ENCODE results near the gene DMD.

The DMD gene

DNA sequence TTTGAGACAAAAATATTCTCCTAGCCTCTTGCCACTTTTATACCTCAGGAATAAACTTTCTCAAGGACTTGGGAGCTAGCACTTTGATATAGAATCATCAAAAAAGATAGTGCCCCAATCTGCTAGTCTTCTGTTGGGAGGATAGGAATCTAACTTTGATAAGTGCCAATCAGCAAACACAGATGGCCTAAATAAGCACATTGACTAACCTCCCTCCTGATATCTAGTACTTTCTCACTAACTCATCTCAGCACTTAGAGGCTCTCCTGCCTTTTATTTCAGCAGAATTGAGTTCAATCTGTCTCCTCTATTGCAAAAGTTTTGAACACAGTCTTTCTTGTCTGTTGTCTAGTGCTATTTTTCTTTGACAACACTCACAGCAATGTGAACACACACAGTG lies 1341.1 kb downstream of the DMD start:
- H3K27ac ChIP-seq (ENCODE audit: low read depth, low read length), result no peak overlapping the region
- H3K36me3 ChIP-seq (ENCODE audit: insufficient read depth, low read length), result no peaks in the 10 kb centered on the region
- no peak overlapping the region for H2AFZ ChIP-seq (ENCODE audit: low read length, unreplicated experiment)
- H3K79me2 ChIP-seq (ENCODE audit: control insufficient read depth, insufficient read depth, low read length, unreplicated experiment), result no peaks in the 10 kb centered on the region
- H3K27me3 ChIP-seq (ENCODE audit: insufficient read depth, low read length), result no peaks in the 10 kb centered on the region
- H3K4me1 ChIP-seq (ENCODE audit: control insufficient read depth, insufficient read depth, low read length, unreplicated experiment), result no peaks in the 10 kb centered on the region
- no peak overlapping the region for H3K4me3 ChIP-seq (ENCODE audit: low read depth, low read length)

GRCh38 chrX:31860686-31861085 lies 1350.7 kb downstream of the DMD start:
- H3K27ac ChIP-seq (ENCODE audit: low read depth, low read length), result no peak overlapping the region
- H3K4me3 ChIP-seq (ENCODE audit: low read depth, low read length), result no peak overlapping the region
- H3K79me2 ChIP-seq (ENCODE audit: control insufficient read depth, insufficient read depth, low read length, unreplicated experiment), result no peaks in the 10 kb centered on the region
- no peaks in the 10 kb centered on the region for H3K4me1 ChIP-seq (ENCODE audit: control insufficient read depth, insufficient read depth, low read length, unreplicated experiment)
- H3K27me3 ChIP-seq (ENCODE audit: insufficient read depth, low read length), result no peaks in the 10 kb centered on the region
- no peak overlapping the region for H2AFZ ChIP-seq (ENCODE audit: low read length, unreplicated experiment)
- no peaks in the 10 kb centered on the region for H3K36me3 ChIP-seq (ENCODE audit: insufficient read depth, low read length)

GRCh38 chrX:31858915-31859314 lies 1352.4 kb downstream of the DMD start:
- Histone ChIP-seq H3K27ac (ENCODE audit: low read depth, low read length) (no peak overlapping the region), H3K27me3 (ENCODE audit: insufficient read depth, low read length) (no peaks in the 10 kb centered on the region), H3K4me3 (ENCODE audit: low read depth, low read length) (no peak overlapping the region), H3K36me3 (ENCODE audit: insufficient read depth, low read length) (no peaks in the 10 kb centered on the region), H2AFZ (ENCODE audit: low read length, unreplicated experiment) (no peak overlapping the region), H3K79me2 (ENCODE audit: control insufficient read depth, insufficient read depth, low read length, unreplicated experiment) (no peaks in the 10 kb centered on the region), H3K4me1 (ENCODE audit: control insufficient read depth, insufficient read depth, low read length, unreplicated experiment) (no peaks in the 10 kb centered on the region)

GRCh38 chrX:31854716-31855115 lies 1356.6 kb downstream of the DMD start:
- H3K36me3 ChIP-seq (ENCODE audit: insufficient read depth, low read length), result no peaks in the 10 kb centered on the region
- H3K4me1 ChIP-seq (ENCODE audit: control insufficient read depth, insufficient read depth, low read length, unreplicated experiment), result no peaks in the 10 kb centered on the region
- no peaks in the 10 kb centered on the region for H3K79me2 ChIP-seq (ENCODE audit: control insufficient read depth, insufficient read depth, low read length, unreplicated experiment)
- no peak overlapping the region for H3K4me3 ChIP-seq (ENCODE audit: low read depth, low read length)
- H3K27me3 ChIP-seq (ENCODE audit: insufficient read depth, low read length), result no peaks in the 10 kb centered on the region
- no peak overlapping the region for H3K27ac ChIP-seq (ENCODE audit: low read depth, low read length)
- no peak overlapping the region for H2AFZ ChIP-seq (ENCODE audit: low read length, unreplicated experiment)

DNA sequence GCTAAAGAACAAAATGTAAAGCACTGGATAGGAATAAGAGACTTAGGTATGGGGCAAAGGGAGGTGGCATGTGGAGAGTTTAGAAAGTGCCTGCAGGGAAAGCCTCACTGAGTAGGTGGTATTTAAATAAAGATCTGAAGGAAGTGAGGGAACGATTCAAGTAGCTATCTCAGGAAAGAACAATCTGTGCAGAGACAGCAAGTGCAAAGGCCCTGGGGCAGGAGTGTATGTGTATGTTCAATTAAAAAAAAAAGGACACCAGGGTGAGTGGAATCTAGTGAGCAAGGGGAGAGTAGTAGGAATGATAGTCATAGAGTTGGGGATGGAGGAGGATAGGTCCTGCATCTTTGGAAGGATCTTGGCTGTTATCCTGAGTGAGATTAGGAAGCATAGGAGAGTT lies 1359.6 kb downstream of the DMD start:
- no peaks in the 10 kb centered on the region for H3K36me3 ChIP-seq (ENCODE audit: insufficient read depth, low read length)
- H3K79me2 ChIP-seq (ENCODE audit: control insufficient read depth, insufficient read depth, low read length, unreplicated experiment), result no peaks in the 10 kb centered on the region
- no peaks in the 10 kb centered on the region for H3K4me1 ChIP-seq (ENCODE audit: control insufficient read depth, insufficient read depth, low read length, unreplicated experiment)
- no peaks in the 10 kb centered on the region for H3K27me3 ChIP-seq (ENCODE audit: insufficient read depth, low read length)
- no peak overlapping the region for H3K27ac ChIP-seq (ENCODE audit: low read depth, low read length)
- H3K4me3 ChIP-seq (ENCODE audit: low read depth, low read length), result no peak overlapping the region
- H2AFZ ChIP-seq (ENCODE audit: low read length, unreplicated experiment), result no peak overlapping the region

DNA sequence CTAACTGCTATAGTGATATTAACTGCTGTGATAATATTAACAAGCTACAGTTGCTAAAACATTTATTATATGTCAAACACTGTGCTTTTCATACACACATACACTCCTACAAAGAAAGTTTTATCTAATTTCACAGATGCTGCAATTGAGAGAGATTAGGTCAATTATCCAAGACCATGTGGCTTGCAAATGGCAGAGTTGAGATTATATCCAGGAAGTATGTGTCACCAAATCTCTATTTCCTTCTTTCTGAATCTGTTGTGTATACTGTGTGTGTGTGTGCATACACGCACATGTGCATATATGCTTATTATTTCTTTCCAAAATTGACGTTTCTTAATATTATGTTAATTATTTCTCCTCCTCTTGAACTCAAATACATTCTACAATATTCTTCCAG lies 1363.6 kb downstream of the DMD start:
- no peak overlapping the region for H2AFZ ChIP-seq (ENCODE audit: low read length, unreplicated experiment)
- H3K27ac ChIP-seq (ENCODE audit: low read depth, low read length), result no peak overlapping the region
- no peak overlapping the region for H3K4me3 ChIP-seq (ENCODE audit: low read depth, low read length)
- H3K27me3 ChIP-seq (ENCODE audit: insufficient read depth, low read length), result no peaks in the 10 kb centered on the region
- no peaks in the 10 kb centered on the region for H3K4me1 ChIP-seq (ENCODE audit: control insufficient read depth, insufficient read depth, low read length, unreplicated experiment)
- no peaks in the 10 kb centered on the region for H3K36me3 ChIP-seq (ENCODE audit: insufficient read depth, low read length)
- H3K79me2 ChIP-seq (ENCODE audit: control insufficient read depth, insufficient read depth, low read length, unreplicated experiment), result no peaks in the 10 kb centered on the region

GRCh38 chrX:31845003-31845402 lies 1366.3 kb downstream of the DMD start:
- Histone ChIP-seq H2AFZ (ENCODE audit: low read length, unreplicated experiment) (no peak overlapping the region), H3K4me3 (ENCODE audit: low read depth, low read length) (no peak overlapping the region), H3K36me3 (ENCODE audit: insufficient read depth, low read length) (no peaks in the 10 kb centered on the region), H3K27ac (ENCODE audit: low read depth, low read length) (no peak overlapping the region), H3K79me2 (ENCODE audit: control insufficient read depth, insufficient read depth, low read length, unreplicated experiment) (no peaks in the 10 kb centered on the region), H3K27me3 (ENCODE audit: insufficient read depth, low read length) (no peaks in the 10 kb centered on the region), H3K4me1 (ENCODE audit: control insufficient read depth, insufficient read depth, low read length, unreplicated experiment) (no peaks in the 10 kb centered on the region)

- Histone ChIP-seq H2AFZ (ENCODE audit: low read length, unreplicated experiment) (no peak overlapping the region), H3K27me3 (ENCODE audit: insufficient read depth, low read length) (no peaks in the 10 kb centered on the region), H3K4me3 (ENCODE audit: low read depth, low read length) (no peak overlapping the region), H3K36me3 (ENCODE audit: insufficient read depth, low read length) (no peaks in the 10 kb centered on the region), H3K4me1 (ENCODE audit: control insufficient read depth, insufficient read depth, low read length, unreplicated experiment) (no peaks in the 10 kb centered on the region), H3K27ac (ENCODE audit: low read depth, low read length) (no peak overlapping the region), H3K79me2 (ENCODE audit: control insufficient read depth, insufficient read depth, low read length, unreplicated experiment) (no peaks in the 10 kb centered on the region)
Measured at GRCh38 chrX:31838617-31839016, 1372.7 kb downstream of the DMD start.

DNA sequence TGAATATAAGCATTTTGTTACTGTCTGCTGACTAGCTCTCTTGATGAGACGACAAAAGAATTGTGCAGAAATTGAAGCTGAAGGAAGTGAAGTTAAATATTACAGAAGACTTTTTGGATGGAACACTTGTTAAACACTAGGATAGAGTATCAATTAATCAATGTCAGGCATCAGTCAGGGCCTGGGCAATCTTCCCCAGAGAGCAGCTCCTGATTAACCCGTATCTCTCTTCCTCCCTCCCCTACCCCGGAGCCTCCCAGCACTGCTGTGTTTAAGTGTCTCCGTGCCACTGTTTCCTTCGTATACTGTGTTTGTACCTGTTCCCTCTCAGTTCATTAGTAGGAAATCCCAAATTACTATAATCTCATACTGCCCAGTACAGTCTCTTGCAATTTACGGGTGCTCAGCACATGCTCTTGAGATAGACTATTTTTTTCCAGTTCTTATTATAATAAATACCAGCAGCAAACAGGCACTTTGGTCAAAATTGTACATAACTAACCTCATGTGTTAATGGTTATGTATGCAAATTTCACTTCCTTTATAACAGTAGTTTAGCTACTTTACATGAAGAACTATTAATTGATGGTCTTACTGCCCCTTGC lies 1373.8 kb downstream of the DMD start:
- no peaks in the 10 kb centered on the region for H3K79me2 ChIP-seq (ENCODE audit: control insufficient read depth, insufficient read depth, low read length, unreplicated experiment)
- H2AFZ ChIP-seq (ENCODE audit: low read length, unreplicated experiment), result no peak overlapping the region
- H3K27me3 ChIP-seq (ENCODE audit: insufficient read depth, low read length), result no peaks in the 10 kb centered on the region
- no peak overlapping the region for H3K27ac ChIP-seq (ENCODE audit: low read depth, low read length)
- H3K4me3 ChIP-seq (ENCODE audit: low read depth, low read length), result no peak overlapping the region
- H3K4me1 ChIP-seq (ENCODE audit: control insufficient read depth, insufficient read depth, low read length, unreplicated experiment), result peaks cover 2% of the 10 kb centered on the region
- no peaks in the 10 kb centered on the region for H3K36me3 ChIP-seq (ENCODE audit: insufficient read depth, low read length)

- Histone ChIP-seq H3K79me2 (ENCODE audit: control insufficient read depth, insufficient read depth, low read length, unreplicated experiment) (no peaks in the 10 kb centered on the region), H3K27me3 (ENCODE audit: insufficient read depth, low read length) (no peaks in the 10 kb centered on the region), H3K36me3 (ENCODE audit: insufficient read depth, low read length) (no peaks in the 10 kb centered on the region), H2AFZ (ENCODE audit: low read length, unreplicated experiment) (no peak overlapping the region), H3K27ac (ENCODE audit: low read depth, low read length) (no peak overlapping the region), H3K4me3 (ENCODE audit: low read depth, low read length) (no peak overlapping the region), H3K4me1 (ENCODE audit: control insufficient read depth, insufficient read depth, low read length, unreplicated experiment) (peaks cover 5% of the 10 kb centered on the region)
Measured at GRCh38 chrX:31836479-31836878, 1374.9 kb downstream of the DMD start.

- Histone ChIP-seq H3K4me1 (ENCODE audit: control insufficient read depth, insufficient read depth, low read length, unreplicated experiment) (peaks cover 5% of the 10 kb centered on the region), H3K27me3 (ENCODE audit: insufficient read depth, low read length) (no peaks in the 10 kb centered on the region), H2AFZ (ENCODE audit: low read length, unreplicated experiment) (no peak overlapping the region), H3K27ac (ENCODE audit: low read depth, low read length) (no peak overlapping the region), H3K36me3 (ENCODE audit: insufficient read depth, low read length) (no peaks in the 10 kb centered on the region), H3K79me2 (ENCODE audit: control insufficient read depth, insufficient read depth, low read length, unreplicated experiment) (no peaks in the 10 kb centered on the region), H3K4me3 (ENCODE audit: low read depth, low read length) (no peak overlapping the region)
Measured at GRCh38 chrX:31832263-31832662, 1379.1 kb downstream of the DMD start.
